MM.1S (cell line): ENCODE measurements around the gene ELOB.

Source experiments
- DNase-seq: peaks from one replicate; pipeline ENCODE4 v3.0.0-alpha.2; 2015
- H2AFZ ChIP-seq: fragments of 300-600 bp; sonication (generic); 2 replicates; pipeline ENCODE4 v1.6.0; 2016; ENCODE audit warnings: antibody characterized with exemption, low read length
- H3F3A ChIP-seq: fragments of 300-600 bp; sonication (generic); 2 replicates; pipeline ENCODE4 v1.6.1; 2016; ENCODE audit warnings: mild to moderate bottlenecking, antibody characterized with exemption, low read length, moderate library complexity, mixed read lengths; ENCODE audit not compliant: insufficient read depth
- H3K27ac ChIP-seq: fragments of 300-600 bp; sonication (generic); 2 replicates; pipeline ENCODE4 v1.5.1; 2016; ENCODE audit warnings: mild to moderate bottlenecking, low read length
- H3K27me3 ChIP-seq: fragments of 300-600 bp; sonication (generic); replicated peaks from 2 replicates; pipeline ENCODE4 v1.6.0; 2016; ENCODE audit warnings: low read length; ENCODE audit not compliant: insufficient read depth
- H3K36me3 ChIP-seq: fragments of 300-600 bp; sonication (generic); replicated peaks from 2 replicates; pipeline ENCODE4 v1.6.1; 2016; ENCODE audit warnings: mild to moderate bottlenecking, low read length, mixed read lengths; ENCODE audit not compliant: insufficient read depth
- H3K4me1 ChIP-seq: fragments of 300-600 bp; sonication (generic); 2 replicates; pipeline ENCODE4 v1.6.1; 2016; ENCODE audit warnings: low read length, mixed read lengths
- H3K4me2 ChIP-seq: fragments of 300-600 bp; sonication (generic); 2 replicates; pipeline ENCODE4 v1.6.0; 2016; ENCODE audit warnings: low read depth, low read length
- H3K4me3 ChIP-seq: fragments of 300-600 bp; sonication (generic); 2 replicates; pipeline ENCODE4 v1.5.1; 2016; ENCODE audit warnings: low read length, mixed read lengths
- H3K79me2 ChIP-seq: fragments of 300-600 bp; sonication (generic); 2 replicates; pipeline ENCODE4 v1.6.1; 2016; ENCODE audit warnings: mixed run types, low read length, mixed read lengths
- H3K9ac ChIP-seq: fragments of 300-600 bp; sonication (generic); 2 replicates; pipeline ENCODE4 v1.6.1; 2016; ENCODE audit warnings: low read length, mixed read lengths
- H3K9me2 ChIP-seq: fragments of 300-600 bp; sonication (generic); replicated peaks from 2 replicates; pipeline ENCODE4 v1.6.1; 2016; ENCODE audit warnings: mild to moderate bottlenecking, low read length, mixed read lengths; ENCODE audit not compliant: insufficient read depth
- H3K9me3 ChIP-seq: fragments of 300-600 bp; sonication (generic); replicated peaks from 2 replicates; pipeline ENCODE4 v1.6.1; 2016; ENCODE audit warnings: mild to moderate bottlenecking, low read length, mixed read lengths; ENCODE audit not compliant: insufficient read depth
- H4K20me1 ChIP-seq: fragments of 300-600 bp; sonication (generic); 2 replicates; pipeline ENCODE4 v1.6.1; 2016; ENCODE audit warnings: mild to moderate bottlenecking, low read length, moderate library complexity, mixed read lengths; ENCODE audit not compliant: insufficient read depth
- EZH2 ChIP-seq: fragments of 300-600 bp; sonication (generic); optimal IDR thresholded peaks from 2 replicates; pipeline ENCODE3; 2017; ENCODE audit warnings: low read depth, mild to moderate bottlenecking, antibody characterized with exemption, low read length, mixed read lengths
- EZH2phosphoT487 ChIP-seq: fragments of 300-600 bp; sonication (generic); IDR thresholded peaks from 2 replicates; pipeline ENCODE4 v1.6.1; 2018; ENCODE audit warnings: antibody characterized with exemption, low read length
- TF ChIP-seq, protein P1 (sequence below): fragments of 300-600 bp; sonication (generic); IDR thresholded peaks from 2 replicates; pipeline ENCODE4 v1.5.1; 2016; ENCODE audit warnings: antibody characterized with exemption, low read length, mixed read lengths

ELOB gene

DNA sequence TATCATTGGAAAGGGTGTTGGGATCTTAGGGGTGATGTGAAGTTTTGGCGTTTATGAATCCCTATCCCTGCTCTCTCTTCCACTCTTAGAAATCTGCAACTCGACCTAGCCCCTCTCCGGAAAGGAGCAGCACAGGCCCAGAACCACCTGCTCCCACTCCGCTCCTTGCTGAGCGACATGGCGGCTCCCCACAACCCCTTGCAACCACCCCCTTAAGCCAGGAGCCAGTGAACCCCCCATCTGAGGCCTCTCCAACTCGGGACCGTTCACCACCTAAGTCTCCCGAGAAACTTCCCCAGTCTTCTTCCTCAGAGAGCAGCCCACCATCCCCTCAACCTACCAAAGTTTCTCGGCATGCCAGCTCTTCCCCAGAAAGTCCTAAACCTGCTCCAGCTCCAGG lies 15.6 kb downstream of the ELOB start:
- H3K27ac ChIP-seq = no peak overlapping the region
- no peak overlapping the region for H3K9ac ChIP-seq
- no peak for DNase-seq
- peaks cover 5% of the 10 kb centered on the region for H4K20me1 ChIP-seq
- H3K36me3 ChIP-seq = peaks cover 98% of the 10 kb centered on the region
- no peaks in the 10 kb centered on the region for H3K9me3 ChIP-seq
- TF ChIP-seq EZH2phosphoT487 (no peak), EZH2 (no peak)
- TF ChIP-seq, protein P1, sequence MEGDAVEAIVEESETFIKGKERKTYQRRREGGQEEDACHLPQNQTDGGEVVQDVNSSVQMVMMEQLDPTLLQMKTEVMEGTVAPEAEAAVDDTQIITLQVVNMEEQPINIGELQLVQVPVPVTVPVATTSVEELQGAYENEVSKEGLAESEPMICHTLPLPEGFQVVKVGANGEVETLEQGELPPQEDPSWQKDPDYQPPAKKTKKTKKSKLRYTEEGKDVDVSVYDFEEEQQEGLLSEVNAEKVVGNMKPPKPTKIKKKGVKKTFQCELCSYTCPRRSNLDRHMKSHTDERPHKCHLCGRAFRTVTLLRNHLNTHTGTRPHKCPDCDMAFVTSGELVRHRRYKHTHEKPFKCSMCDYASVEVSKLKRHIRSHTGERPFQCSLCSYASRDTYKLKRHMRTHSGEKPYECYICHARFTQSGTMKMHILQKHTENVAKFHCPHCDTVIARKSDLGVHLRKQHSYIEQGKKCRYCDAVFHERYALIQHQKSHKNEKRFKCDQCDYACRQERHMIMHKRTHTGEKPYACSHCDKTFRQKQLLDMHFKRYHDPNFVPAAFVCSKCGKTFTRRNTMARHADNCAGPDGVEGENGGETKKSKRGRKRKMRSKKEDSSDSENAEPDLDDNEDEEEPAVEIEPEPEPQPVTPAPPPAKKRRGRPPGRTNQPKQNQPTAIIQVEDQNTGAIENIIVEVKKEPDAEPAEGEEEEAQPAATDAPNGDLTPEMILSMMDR = no peak
- no peak overlapping the region for H2AFZ ChIP-seq
- no peaks in the 10 kb centered on the region for H3K9me2 ChIP-seq
- H3K4me2 ChIP-seq = no peak overlapping the region
- H3K4me1 ChIP-seq = no peaks in the 10 kb centered on the region
- H3K4me3 ChIP-seq = no peak overlapping the region
- H3F3A ChIP-seq = peaks cover under 1% of the 10 kb centered on the region
- H3K79me2 ChIP-seq = peaks cover 100% of the 10 kb centered on the region
- no peaks in the 10 kb centered on the region for H3K27me3 ChIP-seq

GRCh38 chr16:2757344-2757743 lies 19.7 kb downstream of the ELOB start:
- Histone ChIP-seq H3F3A (no peaks in the 10 kb centered on the region; the same call in 1 of the 2 replicates), H3K79me2 (peaks cover 95% of the 10 kb centered on the region), H3K27ac (no peak overlapping the region), H3K9me3 (no peaks in the 10 kb centered on the region), H2AFZ (no peak overlapping the region), H3K36me3 (peaks cover 63% of the 10 kb centered on the region), H3K9me2 (no peaks in the 10 kb centered on the region), H4K20me1 (peaks cover 37% of the 10 kb centered on the region), H3K9ac (no peak overlapping the region), H3K4me3 (no peak overlapping the region), H3K27me3 (no peaks in the 10 kb centered on the region), H3K4me1 (peaks cover 14% of the 10 kb centered on the region; the same call in 1 of the 2 replicates), H3K4me2 (no peak overlapping the region)
- TF ChIP-seq EZH2 (no peak), EZH2phosphoT487 (no peak)
- TF ChIP-seq, protein P1 = no peak
- DNase-seq = no peak

DNA sequence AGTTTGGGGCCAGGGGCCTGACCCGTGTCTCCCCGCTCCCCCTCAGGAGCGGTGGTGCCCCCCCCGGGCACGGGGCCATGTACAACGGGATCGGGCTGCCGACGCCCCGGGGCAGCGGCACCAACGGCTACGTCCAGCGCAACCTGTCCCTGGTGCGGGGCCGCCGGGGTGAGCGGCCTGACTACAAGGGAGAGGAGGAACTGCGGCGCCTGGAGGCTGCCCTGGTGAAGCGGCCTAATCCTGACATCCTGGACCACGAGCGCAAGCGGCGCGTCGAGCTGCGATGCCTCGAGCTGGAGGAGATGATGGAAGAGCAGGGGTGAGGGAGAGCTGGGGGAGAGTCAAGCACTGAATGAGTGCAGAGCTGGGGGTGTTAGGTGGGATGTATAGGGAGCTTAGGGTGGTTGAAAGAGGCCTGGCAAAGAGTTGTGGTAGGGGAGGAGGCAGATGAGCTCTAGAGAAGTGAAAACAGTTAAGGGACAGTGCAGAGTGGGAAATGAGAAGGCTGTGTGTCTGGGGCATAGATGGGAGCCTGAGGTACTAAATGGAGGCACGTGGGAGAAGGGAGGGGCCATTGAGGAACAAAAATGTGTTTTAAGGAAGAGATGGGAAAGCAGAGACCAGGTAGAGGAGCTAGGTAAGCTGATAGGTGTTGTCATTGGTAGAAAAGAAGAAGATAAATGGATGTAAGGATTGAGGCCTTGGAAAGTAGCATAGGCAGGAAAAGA lies 20.6 kb downstream of the ELOB start:
- DNase-seq = no peak
- peaks cover 37% of the 10 kb centered on the region for H4K20me1 ChIP-seq
- no peak overlapping the region for H3K9ac ChIP-seq
- no peak overlapping the region for H2AFZ ChIP-seq
- no peaks in the 10 kb centered on the region for H3K9me2 ChIP-seq
- H3K36me3 ChIP-seq = peaks cover 54% of the 10 kb centered on the region
- H3K4me1 ChIP-seq = peaks cover 19% of the 10 kb centered on the region
- no peak for TF ChIP-seq EZH2phosphoT487
- TF ChIP-seq, protein P1 = no peak
- H3K4me3 ChIP-seq = no peak overlapping the region
- H3K4me2 ChIP-seq = no peak overlapping the region
- peaks cover 91% of the 10 kb centered on the region for H3K79me2 ChIP-seq
- no peaks in the 10 kb centered on the region; the same call in 1 of the 2 replicates for H3F3A ChIP-seq
- H3K27ac ChIP-seq = no peak overlapping the region
- no peaks in the 10 kb centered on the region for H3K27me3 ChIP-seq
- no peaks in the 10 kb centered on the region for H3K9me3 ChIP-seq
